IPS DF 4.7 (cell line): Measurements from ENCODE around the gene TMEM271.
"Not testable (repeated sequence)": the region's sequence is repeated elsewhere in the genome, so short reads cannot be mapped to it uniquely, and the experiment has no call there.

Source experiments
- DNase-seq: peaks from one replicate; pipeline ENCODE4 v3.0.0-alpha.2; 2013; ENCODE audit warnings: low spot score; ENCODE audit errors: extremely low read depth

Gene TMEM271

GRCh38 chr4:609400-610050, 33.4 kb upstream of the TMEM271 start:
- no peak for DNase-seq

- no peak for DNase-seq
Observed at GRCh38 chr4:608236-608635, 32.1 kb upstream of the TMEM271 start.

GRCh38 chr4:605702-606425, 29.8 kb upstream of the TMEM271 start:
- no peak for DNase-seq

- no peak for DNase-seq
Observed at GRCh38 chr4:604131-604530, 28.0 kb upstream of the TMEM271 start.

GRCh38 chr4:602559-602942, 26.5 kb upstream of the TMEM271 start:
- DNase-seq: peak; percentile 78

- DNase-seq: no peak
Observed at GRCh38 chr4:601612-602558, 25.8 kb upstream of the TMEM271 start.

- DNase-seq: no peak
Observed at GRCh38 chr4:600850-601515, 24.9 kb upstream of the TMEM271 start.

GRCh38 chr4:600166-600565, 24.1 kb upstream of the TMEM271 start:
- DNase-seq: no peak

- no peak for DNase-seq
Observed at GRCh38 chr4:598925-599324, 22.8 kb upstream of the TMEM271 start.

- DNase-seq: no peak
Observed at GRCh38 chr4:592825-593520, 16.9 kb upstream of the TMEM271 start.

GRCh38 chr4:592178-592577, 16.1 kb upstream of the TMEM271 start:
- not testable (repeated sequence) for DNase-seq

GRCh38 chr4:590313-590841, 14.3 kb upstream of the TMEM271 start:
- no peak for DNase-seq

GRCh38 chr4:589219-589963, 13.3 kb upstream of the TMEM271 start:
- DNase-seq: no peak

- DNase-seq: no peak
Observed at GRCh38 chr4:588351-588849, 12.3 kb upstream of the TMEM271 start.

GRCh38 chr4:587671-588350, 11.7 kb upstream of the TMEM271 start:
- no peak for DNase-seq

- DNase-seq: no peak
Observed at GRCh38 chr4:583820-584219, 7.7 kb upstream of the TMEM271 start.

- no peak for DNase-seq
Observed at GRCh38 chr4:581753-582361, 5.8 kb upstream of the TMEM271 start.

GRCh38 chr4:581181-581580, 5.1 kb upstream of the TMEM271 start:
- no peak for DNase-seq
